Mesodermal cell (in vitro differentiated cells): Measurements from ENCODE around the gene CT55. TPM values are rescaled to one million over a fixed set of nuclear protein-coding genes. Genes with fewer than 3 reads are reported as not detected.
"Not testable (repeated sequence)": the region's sequence is repeated elsewhere in the genome, so short reads cannot be mapped to it uniquely, and the experiment has no call there.

Experiments
- H3K27ac ChIP-seq: 2 replicates; pipeline ENCODE4 v1.7.0; 2013; ENCODE audit warnings: mild to moderate bottlenecking, low read depth, low read length, moderate library complexity; ENCODE audit not compliant: severe bottlenecking
- H3K36me3 ChIP-seq: 2 replicates; pipeline ENCODE4 v1.7.1; 2013; ENCODE audit warnings: mild to moderate bottlenecking, low read length, moderate library complexity; ENCODE audit not compliant: control insufficient read depth, insufficient read depth
- H3K4me1 ChIP-seq: one replicate; pipeline ENCODE4 v1.7.1; 2013; ENCODE audit warnings: mild to moderate bottlenecking, low read length; ENCODE audit not compliant: insufficient read depth, control insufficient read depth, poor library complexity, severe bottlenecking
- H3K4me3 ChIP-seq: 2 replicates; pipeline ENCODE4 v1.7.0; 2013; ENCODE audit warnings: low read length, control low read depth, mild to moderate bottlenecking; ENCODE audit not compliant: insufficient read depth, poor library complexity, severe bottlenecking; ENCODE audit errors: extremely low read depth
- H3K9me3 ChIP-seq: 2 replicates; pipeline ENCODE4 v1.7.1; 2013; ENCODE audit warnings: mild to moderate bottlenecking, low read length, moderate library complexity; ENCODE audit not compliant: control insufficient read depth
- WGBS, 2 experiments: methylation state at CpG; one replicate each; pipeline ENCODE4 v1.1.5; 2013; ENCODE audit warnings: missing lambda C conversion rate in 2 of 2; ENCODE audit not compliant: insufficient coverage in 2 of 2; 5-methylcytosine and 5-hydroxymethylcytosine counted together
- polyA plus RNA-seq, 2 experiments: library from polyadenylated mRNA; stranded (reverse); fragments of 50-300 nt; gene quantifications; one replicate each; pipeline ENCODE4 v1.2.3, GENCODE V29; 2013

CT55 gene, protein sequence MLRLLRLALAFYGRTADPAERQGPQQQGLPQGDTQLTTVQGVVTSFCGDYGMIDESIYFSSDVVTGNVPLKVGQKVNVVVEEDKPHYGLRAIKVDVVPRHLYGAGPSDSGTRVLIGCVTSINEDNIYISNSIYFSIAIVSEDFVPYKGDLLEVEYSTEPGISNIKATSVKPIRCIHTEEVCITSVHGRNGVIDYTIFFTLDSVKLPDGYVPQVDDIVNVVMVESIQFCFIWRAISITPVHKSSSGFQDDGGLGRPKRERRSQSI
- not detected for polyA plus RNA-seq (2013, experiment 1 of 2)
- polyA plus RNA-seq (2013, experiment 2 of 2) = not detected

DNA sequence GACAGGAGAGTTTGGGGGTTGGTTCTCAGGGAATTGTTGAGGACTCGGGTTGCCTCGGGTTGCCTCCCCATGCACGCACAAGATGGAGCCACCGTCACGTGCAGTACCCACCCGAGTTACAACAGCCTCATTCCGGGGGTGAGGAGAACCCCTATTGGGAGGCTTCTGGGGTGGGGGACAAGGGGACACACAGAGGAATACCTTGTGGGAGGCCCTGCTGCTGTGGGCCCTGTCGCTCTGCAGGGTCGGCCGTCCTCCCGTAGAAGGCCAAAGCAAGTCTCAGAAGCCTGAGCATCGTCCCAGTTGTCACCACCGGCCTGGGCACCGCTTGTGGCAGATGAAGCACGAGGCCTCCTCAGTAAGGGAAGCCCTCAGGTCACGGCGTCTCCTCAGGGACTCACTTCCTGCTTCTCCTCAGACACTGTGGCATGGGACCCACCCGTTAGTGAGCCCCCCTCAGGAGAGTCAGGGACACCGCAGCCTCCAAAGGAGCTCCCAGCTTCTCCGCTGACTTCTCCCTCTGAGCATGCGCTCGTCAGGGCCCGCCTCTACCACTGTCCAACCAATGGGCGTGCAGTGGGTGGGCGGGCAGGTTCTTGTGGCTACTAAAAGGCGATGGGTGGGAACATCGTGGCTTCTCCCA lies at the start of gene CT55:
CT55 (minus strand) TSS at position 522 of the 643 bp plus-strand sequence; CDS start at position 295, 227 bp downstream.
- Histone ChIP-seq H3K36me3 (no peaks in the 10 kb centered on the region), H3K9me3 (no peaks in the 10 kb centered on the region), H3K27ac (no peak within 1 kb of the TSS), H3K4me1 (no peaks in the 10 kb centered on the region), H3K4me3 (no peak within 1 kb of the TSS)
- 93% methylated on average over 10 of the region's 27 CpGs; no CpG with 5 or more reads in 1 of the 2 experiments for WGBS, 2 experiments

DNA sequence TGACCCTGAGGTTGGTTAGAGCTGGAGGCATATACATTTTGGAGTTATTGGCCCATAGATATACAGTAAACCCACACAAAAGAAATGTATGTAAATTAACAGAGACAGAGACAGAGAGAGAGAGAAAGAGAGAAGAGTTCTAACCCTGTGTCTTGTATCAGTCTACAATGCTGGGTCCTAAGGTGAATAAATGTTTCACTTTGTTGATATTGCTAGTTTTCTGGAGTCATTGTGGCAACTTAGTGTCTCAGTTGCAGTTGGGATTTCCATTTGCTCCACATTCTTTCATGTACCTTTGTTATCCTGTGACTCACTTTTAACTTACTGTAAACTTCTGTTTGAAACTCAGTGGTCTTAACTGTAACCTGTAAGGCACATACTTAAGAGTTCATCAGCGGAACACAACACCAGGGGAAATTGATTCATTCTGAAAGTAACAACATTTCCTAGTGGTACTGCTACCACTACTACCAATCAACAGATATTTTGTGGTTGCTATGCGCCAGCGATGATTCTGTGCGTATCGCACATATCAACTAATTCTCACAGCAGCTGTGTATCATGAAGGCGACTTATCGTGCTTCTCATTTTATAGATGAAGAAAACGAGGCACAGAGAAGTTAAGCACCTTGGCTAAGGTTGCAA lies 42.1 kb upstream of the CT55 start:
- Histone ChIP-seq H3K4me1 (no peaks in the 10 kb centered on the region), H3K36me3 (no peaks in the 10 kb centered on the region), H3K9me3 (no peaks in the 10 kb centered on the region), H3K4me3 (no peak overlapping the region), H3K27ac (no peak overlapping the region)
- WGBS, 2 experiments = 87% methylated on average over 3 of the region's 8 CpGs; no CpG with 5 or more reads in 1 of the 2 experiments

DNA sequence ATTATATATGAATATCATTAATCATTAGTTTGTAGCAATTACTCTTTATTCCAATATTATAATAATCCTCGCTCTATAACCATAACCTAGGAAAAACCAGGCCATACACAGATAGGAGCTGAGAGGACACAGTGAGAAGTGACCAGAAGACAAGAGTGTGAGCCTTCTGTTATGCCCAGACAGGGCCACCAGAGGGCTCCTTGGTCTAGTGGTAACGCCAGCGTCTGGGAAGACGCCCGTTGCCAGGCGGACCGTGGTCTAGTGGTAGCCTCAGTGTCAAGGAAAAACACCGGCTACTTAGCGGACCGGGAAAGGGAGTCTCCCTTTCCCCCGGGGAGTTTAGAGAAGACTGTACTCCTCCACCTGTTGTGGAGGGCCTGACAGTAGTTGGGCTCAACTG lies 35.2 kb upstream of the CT55 start:
- H3K4me3 ChIP-seq, H3K27ac ChIP-seq, H3K4me1 ChIP-seq, H3K36me3 ChIP-seq, H3K9me3 ChIP-seq: not testable (repeated sequence)
- no CpG with 5 or more reads among the region's 11 CpGs for WGBS, 2 experiments

DNA sequence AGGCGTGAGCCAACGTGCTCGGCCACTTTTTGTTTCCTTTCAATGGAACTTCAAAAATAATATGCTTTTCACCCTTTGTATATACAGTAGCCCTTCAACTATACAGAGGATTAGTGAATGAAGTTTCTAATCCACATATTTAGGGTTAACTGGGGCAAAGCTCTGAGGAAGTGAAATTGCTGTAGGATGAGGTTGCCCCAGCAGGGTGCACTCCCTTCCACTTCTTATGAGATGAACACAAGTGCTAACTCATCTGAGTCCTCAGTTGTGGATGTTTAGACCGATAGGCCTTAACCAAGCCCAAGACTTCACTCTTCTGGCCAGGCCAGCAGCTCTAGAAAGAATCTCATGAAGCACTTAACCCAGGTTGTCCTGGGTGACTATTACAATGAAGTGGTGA lies 29.1 kb upstream of the CT55 start:
- H3K4me3 ChIP-seq = no peak overlapping the region
- no peaks in the 10 kb centered on the region for H3K9me3 ChIP-seq
- no peak overlapping the region for H3K27ac ChIP-seq
- 100% methylated on average over 1 of the region's 4 CpGs; no CpG with 5 or more reads in 1 of the 2 experiments for WGBS, 2 experiments
- no peaks in the 10 kb centered on the region for H3K36me3 ChIP-seq
- no peaks in the 10 kb centered on the region for H3K4me1 ChIP-seq

DNA sequence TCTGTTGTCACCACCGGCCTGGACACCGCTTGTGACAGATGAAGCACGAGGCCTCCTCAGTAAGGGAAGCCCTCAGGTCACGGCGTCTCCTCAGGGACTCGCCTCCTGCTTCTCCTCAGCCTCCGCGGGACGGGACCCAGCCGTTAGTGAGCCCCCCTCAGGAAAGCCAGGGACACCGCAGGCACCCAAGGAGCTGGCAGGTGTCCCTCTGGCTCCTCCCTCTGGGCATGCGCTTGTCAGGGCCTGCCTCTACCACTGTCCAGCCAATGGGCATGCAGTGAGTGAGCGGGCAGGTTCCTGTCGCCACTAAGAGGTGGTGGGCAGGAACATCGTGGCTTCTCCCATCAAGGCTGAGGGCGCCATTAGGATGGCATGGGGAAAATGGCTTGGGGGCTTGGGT lies 23.5 kb upstream of the CT55 start:
- H3K4me1 ChIP-seq = no peaks in the 10 kb centered on the region
- H3K9me3 ChIP-seq = no peaks in the 10 kb centered on the region
- no peak overlapping the region for H3K27ac ChIP-seq
- no peaks in the 10 kb centered on the region for H3K36me3 ChIP-seq
- WGBS, 2 experiments = 87 to 100% methylated on average over 6 to 11 of the region's 16 CpGs
- H3K4me3 ChIP-seq = no peak overlapping the region

DNA sequence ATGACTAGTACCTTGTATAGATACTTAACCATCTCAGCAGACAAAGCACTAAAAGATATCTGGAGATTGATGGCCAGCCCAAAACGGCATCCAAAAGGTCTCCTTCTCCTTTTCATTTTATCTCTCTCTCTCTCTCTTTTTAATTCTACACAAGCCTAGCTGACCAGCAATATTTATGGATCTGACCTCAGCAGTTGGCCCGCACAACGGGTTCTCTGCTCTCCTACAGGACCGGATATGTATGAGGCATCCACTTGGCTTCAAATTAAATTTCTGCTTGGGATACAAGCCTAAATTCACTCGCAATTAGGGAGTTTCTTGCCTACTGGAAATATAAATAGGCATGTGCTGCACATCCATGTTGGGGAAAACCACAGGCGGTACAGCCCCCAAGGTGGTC lies 22.5 kb upstream of the CT55 start:
- no peaks in the 10 kb centered on the region for H3K36me3 ChIP-seq
- 95% methylated on average over 5 of the region's 6 CpGs; no CpG with 5 or more reads in 1 of the 2 experiments for WGBS, 2 experiments
- H3K4me3 ChIP-seq = no peak overlapping the region
- H3K4me1 ChIP-seq = no peaks in the 10 kb centered on the region
- H3K9me3 ChIP-seq = no peaks in the 10 kb centered on the region
- H3K27ac ChIP-seq = no peak overlapping the region

DNA sequence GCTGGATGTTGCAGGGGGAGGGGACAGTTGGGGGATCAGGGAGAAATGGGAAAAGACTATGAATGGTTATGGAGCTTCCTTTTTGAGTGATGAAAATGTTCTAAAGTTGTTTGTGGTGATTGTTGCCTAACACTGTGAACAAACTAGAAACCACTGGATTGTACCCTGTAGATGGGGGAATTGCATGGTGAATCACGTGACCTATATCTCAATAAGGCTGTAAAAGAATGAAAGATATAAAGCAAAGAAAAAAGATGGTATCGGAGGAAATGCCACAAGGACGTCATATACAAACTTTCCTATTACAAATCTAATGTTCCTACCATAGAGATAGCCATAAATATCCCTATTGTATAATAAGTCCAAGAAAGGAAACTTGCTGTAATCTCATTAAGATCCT lies 20.6 kb upstream of the CT55 start:
- H3K36me3 ChIP-seq = no peaks in the 10 kb centered on the region
- WGBS, 2 experiments = no CpG with 5 or more reads among the region's 3 CpGs
- H3K9me3 ChIP-seq = no peaks in the 10 kb centered on the region
- H3K4me3 ChIP-seq = no peak overlapping the region
- no peak overlapping the region for H3K27ac ChIP-seq
- no peaks in the 10 kb centered on the region for H3K4me1 ChIP-seq

DNA sequence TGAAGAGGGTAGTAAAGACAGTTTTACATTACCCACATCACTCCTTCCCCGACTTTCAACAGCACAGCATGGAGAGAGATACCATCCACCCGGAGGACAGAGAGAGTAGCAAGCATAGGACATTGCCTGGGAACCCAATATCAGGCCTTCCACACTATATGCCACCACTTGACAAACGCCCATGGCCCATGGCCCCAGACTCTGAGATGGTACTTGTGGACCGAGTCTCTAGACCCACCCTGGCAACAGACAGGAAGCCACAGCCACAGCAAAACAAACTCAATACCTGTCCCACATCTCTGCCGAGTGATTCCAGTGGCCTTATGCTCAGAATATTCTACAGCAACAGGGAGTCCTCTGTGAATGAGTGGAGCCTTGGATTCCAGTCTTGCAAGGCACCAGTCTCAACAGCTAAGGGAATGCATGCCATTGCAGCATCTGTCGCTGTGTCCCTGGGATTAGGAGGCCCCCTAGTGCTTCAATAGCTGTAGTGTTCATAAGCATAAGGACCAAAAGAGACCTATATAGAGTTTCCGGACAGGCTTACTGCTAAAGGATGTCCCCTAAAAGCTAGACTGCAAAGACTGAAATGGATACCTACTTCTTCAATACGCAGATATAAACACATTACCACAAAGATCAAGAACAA lies 14.7 kb upstream of the CT55 start:
- Histone ChIP-seq H3K4me3 (no peak overlapping the region), H3K27ac (no peak overlapping the region), H3K36me3 (no peaks in the 10 kb centered on the region), H3K9me3 (no peaks in the 10 kb centered on the region), H3K4me1 (no peaks in the 10 kb centered on the region)
- 60% methylated on average over 1 of the region's 8 CpGs; no CpG with 5 or more reads in 1 of the 2 experiments for WGBS, 2 experiments

DNA sequence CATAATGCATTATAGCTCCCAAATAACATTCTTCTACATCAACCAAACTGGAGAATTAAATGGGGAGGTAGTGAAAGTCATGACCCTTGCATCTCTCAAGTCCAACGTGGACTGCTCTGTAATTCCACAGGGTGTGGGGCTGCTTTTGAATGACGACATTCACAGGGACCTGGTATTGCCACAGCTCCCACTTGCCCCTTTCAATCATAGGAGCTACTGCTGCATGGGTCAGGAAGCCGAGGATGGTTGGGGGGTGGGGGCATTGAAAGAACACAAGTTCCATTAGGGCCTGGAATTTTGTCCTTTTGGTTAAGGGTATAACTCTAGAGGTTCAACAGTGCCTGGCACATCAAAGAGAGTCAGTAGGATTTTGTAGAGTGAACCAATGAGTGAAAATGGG lies 7.4 kb upstream of the CT55 start:
- Histone ChIP-seq H3K36me3 (no peaks in the 10 kb centered on the region), H3K9me3 (no peaks in the 10 kb centered on the region), H3K4me3 (no peak overlapping the region), H3K4me1 (no peaks in the 10 kb centered on the region), H3K27ac (no peak overlapping the region)
- no CpG with 5 or more reads among the region's 3 CpGs for WGBS, 2 experiments

DNA sequence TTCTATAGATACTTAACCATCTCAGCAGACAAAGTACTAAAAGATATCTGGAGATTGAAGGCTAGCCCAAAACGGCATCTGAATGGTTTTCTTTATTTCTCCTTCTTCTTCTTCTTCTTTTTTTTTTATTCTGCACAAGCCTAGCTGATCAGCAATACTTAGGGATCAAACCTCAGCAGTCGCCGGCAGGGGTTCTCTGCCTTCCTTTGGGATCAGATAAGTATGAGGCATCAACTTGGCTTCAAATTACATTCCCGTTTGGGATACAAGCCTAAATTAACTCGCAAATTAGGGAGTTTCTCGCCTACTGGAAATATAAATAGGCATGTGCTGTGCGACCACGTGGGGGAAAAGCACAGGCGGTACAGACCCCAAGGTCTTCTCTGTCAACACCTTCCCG lies 730 bp downstream of the CT55 start:
- no peaks in the 10 kb centered on the region for H3K9me3 ChIP-seq
- no peaks in the 10 kb centered on the region for H3K4me1 ChIP-seq
- 88 to 93% methylated on average over 3 to 5 of the region's 10 CpGs for WGBS, 2 experiments
- H3K4me3 ChIP-seq = no peak overlapping the region
- H3K36me3 ChIP-seq = no peaks in the 10 kb centered on the region
- H3K27ac ChIP-seq = no peak overlapping the region
